ENCODE measurements around the gene TRIM44.

- TF ChIP-seq POLR2A (IDR thresholded peaks at IDR 0.05) (no peak), CTCF (IDR thresholded peaks at IDR 0.05) (no peak)
Measured at GRCh38 chr11:35826949-35827348, 164.4 kb downstream of the TRIM44 start.

All from right lobe of liver (tissue), 4 donors.